Activated T-cell treated with anti-CD3 and anti-CD28 coated beads, Interleukin-2, amount 50 U/mL, for 72 hours (primary cell): ENCODE data around the gene RPS6KA1. TPM values are rescaled to one million over a fixed set of nuclear protein-coding genes. Genes with fewer than 3 reads are reported as not detected.

Source experiments
- ATAC-seq, 2 donors: fragments of 150-1000 bp; cut with Tn5 transposase; replicated peaks in 1 of 2; 2 replicates each; pipeline ENCODE4 v1.10.0; 2021; ENCODE audit warnings: moderate library complexity in 2 of 2, mild to moderate bottlenecking in 1 of 2
- DNase-seq, 2 donors: peaks; one replicate each; pipeline ENCODE4 v3.0.0; 2021 to 2022; ENCODE audit warnings: mixed read lengths in 1 of 2
- H3K27ac Mint-ChIP-seq: one replicate; pipeline ENCODE4 v1.8.0; 2022; ENCODE audit warnings: mild to moderate bottlenecking, moderate library complexity, mixed read lengths
- H3K27me3 Mint-ChIP-seq: one replicate; pipeline ENCODE4 v1.8.0; 2022; ENCODE audit warnings: low read depth, mixed read lengths
- H3K36me3 Mint-ChIP-seq, 2 donors: one replicate each; pipeline ENCODE4 v1.8.0; 2022; ENCODE audit warnings: mixed read lengths in 2 of 2, mild to moderate bottlenecking in 1 of 2; ENCODE audit not compliant: insufficient read depth in 2 of 2
- H3K4me1 Mint-ChIP-seq: one replicate; pipeline ENCODE4 v1.8.0; 2022; ENCODE audit warnings: low read depth, mixed read lengths
- H3K4me3 Mint-ChIP-seq, 2 donors: one replicate each; pipeline ENCODE4 v1.8.0; 2022; ENCODE audit warnings: mild to moderate bottlenecking in 2 of 2, mixed read lengths in 2 of 2, moderate library complexity in 2 of 2
- H3K9me3 Mint-ChIP-seq, 2 donors: one replicate each; pipeline ENCODE4 v1.8.0; 2022; ENCODE audit warnings: mixed read lengths in 2 of 2
- total RNA-seq, 2 donors: library from RNA; stranded (reverse); gene quantifications; one replicate each; pipeline ENCODE4 v1.2.3, GENCODE V29; 2022

The RPS6KA1 gene
- total RNA-seq, 2 donors from 2014 or later, result 154 to 163 TPM

GRCh38 chr1:26537951-26538352 is 8.4 kb downstream of the RPS6KA1 start:
- Mint-ChIP-seq H3K27ac (no peak overlapping the region), H3K36me3 (peaks cover 0 to 3% of the 10 kb centered on the region in 2 donors), H3K27me3 (no peaks in the 10 kb centered on the region), H3K4me1 (peaks cover 66% of the 10 kb centered on the region), H3K9me3 (no peaks in the 10 kb centered on the region), H3K4me3 (no peak overlapping the region)
- ATAC-seq, result no peak
- peak in 1 of 2 donors; percentile 19 for DNase-seq

- Mint-ChIP-seq H3K4me1 (peaks cover 74% of the 10 kb centered on the region), H3K27me3 (no peaks in the 10 kb centered on the region), H3K9me3 (no peaks in the 10 kb centered on the region), H3K4me3 (peak overlapping the region in 1 of 2 donors; percentile 31), H3K27ac (peak overlapping the region; percentile 11), H3K36me3 (peaks cover 0 to 3% of the 10 kb centered on the region in 2 donors)
- ATAC-seq (no peak), DNase-seq (peak; percentile 52 to 61)
Measured at GRCh38 chr1:26538480-26539412, 9.2 kb downstream of the RPS6KA1 start.

- ATAC-seq (no peak), DNase-seq (no peak)
- Mint-ChIP-seq H3K4me1 (peaks cover 76% of the 10 kb centered on the region), H3K27me3 (no peaks in the 10 kb centered on the region), H3K4me3 (peak overlapping the region in 1 of 2 donors; percentile 54), H3K36me3 (peaks cover 2 to 3% of the 10 kb centered on the region in 2 donors), H3K9me3 (no peaks in the 10 kb centered on the region), H3K27ac (peak overlapping the region; percentile 71)
Measured at GRCh38 chr1:26539722-26540121, 10.2 kb downstream of the RPS6KA1 start.

- peak overlapping the region; percentile 71 for H3K27ac Mint-ChIP-seq
- ATAC-seq (no peak), DNase-seq (peak; percentile 48 to 52)
- H3K36me3 Mint-ChIP-seq, result peaks cover 3 to 4% of the 10 kb centered on the region in 2 donors
- H3K9me3 Mint-ChIP-seq, result no peaks in the 10 kb centered on the region
- no peaks in the 10 kb centered on the region for H3K27me3 Mint-ChIP-seq
- peak overlapping the region; percentile 54 to 75 for H3K4me3 Mint-ChIP-seq
- H3K4me1 Mint-ChIP-seq, result peaks cover 77% of the 10 kb centered on the region
Measured at GRCh38 chr1:26540351-26540750, 10.8 kb downstream of the RPS6KA1 start.

GRCh38 chr1:26541431-26541815 is 11.9 kb downstream of the RPS6KA1 start:
- H3K27ac Mint-ChIP-seq, result peak overlapping the region; percentile 97
- H3K27me3 Mint-ChIP-seq, result no peaks in the 10 kb centered on the region
- peak in 1 of 2 donors; percentile 34 for DNase-seq
- peaks cover 81% of the 10 kb centered on the region for H3K4me1 Mint-ChIP-seq
- H3K4me3 Mint-ChIP-seq, result peak overlapping the region; percentile 95 to 99
- ATAC-seq, result no peak
- no peaks in the 10 kb centered on the region for H3K9me3 Mint-ChIP-seq
- peaks cover 3 to 6% of the 10 kb centered on the region in 2 donors for H3K36me3 Mint-ChIP-seq

- H3K27me3 Mint-ChIP-seq, result no peaks in the 10 kb centered on the region
- ATAC-seq (peak; percentile 75), DNase-seq (peak; percentile 89 to 90)
- H3K9me3 Mint-ChIP-seq, result no peaks in the 10 kb centered on the region
- H3K36me3 Mint-ChIP-seq, result peaks cover 6 to 7% of the 10 kb centered on the region in 2 donors
- H3K4me3 Mint-ChIP-seq, result peak overlapping the region; percentile 95 to 99
- peaks cover 88% of the 10 kb centered on the region for H3K4me1 Mint-ChIP-seq
- H3K27ac Mint-ChIP-seq, result peak overlapping the region; percentile 97
Measured at GRCh38 chr1:26541816-26542711, 12.5 kb downstream of the RPS6KA1 start.

GRCh38 chr1:26542771-26543451 is 13.3 kb downstream of the RPS6KA1 start:
- H3K4me1 Mint-ChIP-seq, result peaks cover 92% of the 10 kb centered on the region
- ATAC-seq (no peak), DNase-seq (no peak)
- peak overlapping the region; percentile 97 for H3K27ac Mint-ChIP-seq
- peak overlapping the region; percentile 95 to 99 for H3K4me3 Mint-ChIP-seq
- peaks cover 10 to 13% of the 10 kb centered on the region in 2 donors for H3K36me3 Mint-ChIP-seq
- no peaks in the 10 kb centered on the region for H3K27me3 Mint-ChIP-seq
- no peaks in the 10 kb centered on the region for H3K9me3 Mint-ChIP-seq

GRCh38 chr1:26543462-26543861 is 13.9 kb downstream of the RPS6KA1 start:
- Mint-ChIP-seq H3K4me3 (peak overlapping the region; percentile 95 to 99), H3K9me3 (no peaks in the 10 kb centered on the region)

GRCh38 chr1:26544126-26544525 is 14.6 kb downstream of the RPS6KA1 start:
- no peak for ATAC-seq
- no peaks in the 10 kb centered on the region for H3K27me3 Mint-ChIP-seq
- peaks cover 90% of the 10 kb centered on the region for H3K4me1 Mint-ChIP-seq
- no peak for DNase-seq
- H3K4me3 Mint-ChIP-seq, result peak overlapping the region; percentile 95 to 99
- H3K27ac Mint-ChIP-seq, result peak overlapping the region; percentile 82
- no peaks in the 10 kb centered on the region for H3K9me3 Mint-ChIP-seq
- H3K36me3 Mint-ChIP-seq, result peaks cover 11 to 23% of the 10 kb centered on the region in 2 donors

More at GRCh38 chr1:26543462-26543861, 13.9 kb downstream of the RPS6KA1 start:
- ATAC-seq, result no peak
- Mint-ChIP-seq H3K27me3 (no peaks in the 10 kb centered on the region), H3K27ac (peak overlapping the region; percentile 97), H3K36me3 (peaks cover 11 to 18% of the 10 kb centered on the region in 2 donors), H3K4me1 (peaks cover 92% of the 10 kb centered on the region)
- no peak for DNase-seq

- peak overlapping the region; percentile 95 to 99 for H3K4me3 Mint-ChIP-seq
- no peak for DNase-seq
- H3K4me1 Mint-ChIP-seq, result peaks cover 73% of the 10 kb centered on the region
- H3K9me3 Mint-ChIP-seq, result no peaks in the 10 kb centered on the region
- no peaks in the 10 kb centered on the region for H3K27me3 Mint-ChIP-seq
- no peak for ATAC-seq
- H3K27ac Mint-ChIP-seq, result peak overlapping the region; percentile 86
- peaks cover 11 to 23% of the 10 kb centered on the region in 2 donors for H3K36me3 Mint-ChIP-seq
Measured at GRCh38 chr1:26545969-26546323, 16.4 kb downstream of the RPS6KA1 start.

GRCh38 chr1:26546375-26546774 is 16.8 kb downstream of the RPS6KA1 start:
- peak in 1 of 2 donors; percentile 28 for DNase-seq

GRCh38 chr1:26546819-26547218 is 17.3 kb downstream of the RPS6KA1 start:
- Mint-ChIP-seq H3K36me3 (peaks cover 11 to 23% of the 10 kb centered on the region in 2 donors), H3K27me3 (no peaks in the 10 kb centered on the region), H3K27ac (peak overlapping the region; percentile 86), H3K4me3 (peak overlapping the region; percentile 95 to 99), H3K9me3 (no peaks in the 10 kb centered on the region), H3K4me1 (peaks cover 65% of the 10 kb centered on the region)
- ATAC-seq, result no peak
- no peak for DNase-seq

More at GRCh38 chr1:26546375-26546774, 16.8 kb downstream of the RPS6KA1 start:
- H3K4me3 Mint-ChIP-seq, result peak overlapping the region; percentile 95 to 99
- no peak for ATAC-seq
- peak overlapping the region; percentile 86 for H3K27ac Mint-ChIP-seq
- H3K4me1 Mint-ChIP-seq, result peaks cover 69% of the 10 kb centered on the region
- H3K9me3 Mint-ChIP-seq, result no peaks in the 10 kb centered on the region
- H3K36me3 Mint-ChIP-seq, result peaks cover 11 to 23% of the 10 kb centered on the region in 2 donors
- H3K27me3 Mint-ChIP-seq, result no peaks in the 10 kb centered on the region
